ENCODE data around the gene RALGAPA2. TPM values are rescaled to one million over a fixed set of nuclear protein-coding genes. Genes with fewer than 3 reads are reported as not detected.

The RALGAPA2 gene
- total and polyA plus RNA-seq, 2 donors from 2014 or later = 5.9 to 66.7 TPM

GRCh38 chr20:20571068-20571780 lies 141.2 kb downstream of the RALGAPA2 start:
- no peak overlapping the region for H3K4me3 ChIP-seq (ENCODE audit: low read length in 3 of 3)
- no peaks in the 10 kb centered on the region for H3K4me1 ChIP-seq (ENCODE audit: control insufficient read depth in 2 of 3, insufficient read depth in 2 of 3, low read depth in 1 of 3, low read length in 3 of 3)
- no peak overlapping the region for H3K9ac ChIP-seq (ENCODE audit: low read length in 3 of 3)
- DNase-seq = no peak
- no peak for TF ChIP-seq CTCF (IDR thresholded peaks at IDR 0.05; ENCODE audit: borderline replicate concordance, extremely low read depth, insufficient read depth)
- no peak overlapping the region for H3K27ac ChIP-seq (ENCODE audit: low read depth in 2 of 2, low read length in 2 of 2)
- FAIRE-seq = no peak
- intact Hi-C loops (cut with DNase I) = no loop called here
- peaks cover 0 to 13% (median 6%) of the 10 kb centered on the region in 3 donors for H3K36me3 ChIP-seq (ENCODE audit: control insufficient read depth in 2 of 3, insufficient read depth in 3 of 3, low read length in 3 of 3)
- H3K27me3 ChIP-seq (ENCODE audit: control insufficient read depth, insufficient read depth, low read length) = no peaks in the 10 kb centered on the region
- H3K9me3 ChIP-seq (ENCODE audit: control insufficient read depth in 2 of 3, insufficient read depth in 1 of 3, low read length in 3 of 3) = no peaks in the 10 kb centered on the region

GRCh38 chr20:20568604-20569205 lies 143.7 kb downstream of the RALGAPA2 start:
- Histone ChIP-seq H3K27me3 (ENCODE audit: control insufficient read depth, insufficient read depth, low read length) (no peaks in the 10 kb centered on the region), H3K9me3 (ENCODE audit: control insufficient read depth in 2 of 3, insufficient read depth in 1 of 3, low read length in 3 of 3) (no peaks in the 10 kb centered on the region), H3K9ac (ENCODE audit: low read length in 3 of 3) (no peak overlapping the region), H3K27ac (ENCODE audit: low read depth in 2 of 2, low read length in 2 of 2) (no peak overlapping the region), H3K4me3 (ENCODE audit: low read length in 3 of 3) (no peak overlapping the region), H3K4me1 (ENCODE audit: control insufficient read depth in 2 of 3, insufficient read depth in 2 of 3, low read depth in 1 of 3, low read length in 3 of 3) (no peaks in the 10 kb centered on the region), H3K36me3 (ENCODE audit: control insufficient read depth in 2 of 3, insufficient read depth in 3 of 3, low read length in 3 of 3) (peaks cover 0 to 8% (median 3%) of the 10 kb centered on the region in 3 donors)
- FAIRE-seq (peak; percentile 96), DNase-seq (peak in 3 of 5 donors; percentile 19 to 62 (median 46))
- intact Hi-C loops (cut with DNase I) = no loop called here
- TF ChIP-seq CTCF (IDR thresholded peaks at IDR 0.05; ENCODE audit: borderline replicate concordance, extremely low read depth, insufficient read depth) = peak; percentile 53

- intact Hi-C loops (cut with DNase I) = no loop called here
Measured at GRCh38 chr20:20567712-20568111, 144.7 kb downstream of the RALGAPA2 start.

More at GRCh38 chr20:20567712-20568111, 144.7 kb downstream of the RALGAPA2 start:
- Histone ChIP-seq H3K36me3 (ENCODE audit: control insufficient read depth in 2 of 3, insufficient read depth in 3 of 3, low read length in 3 of 3) (peaks cover 0 to 8% (median 3%) of the 10 kb centered on the region in 3 donors), H3K9me3 (ENCODE audit: control insufficient read depth in 2 of 3, insufficient read depth in 1 of 3, low read length in 3 of 3) (no peaks in the 10 kb centered on the region), H3K4me3 (ENCODE audit: low read length in 3 of 3) (no peak overlapping the region), H3K9ac (ENCODE audit: low read length in 3 of 3) (no peak overlapping the region), H3K27ac (ENCODE audit: low read depth in 2 of 2, low read length in 2 of 2) (no peak overlapping the region), H3K4me1 (ENCODE audit: control insufficient read depth in 2 of 3, insufficient read depth in 2 of 3, low read depth in 1 of 3, low read length in 3 of 3) (no peaks in the 10 kb centered on the region), H3K27me3 (ENCODE audit: control insufficient read depth, insufficient read depth, low read length) (no peaks in the 10 kb centered on the region)
- no peak for TF ChIP-seq CTCF (IDR thresholded peaks at IDR 0.05; ENCODE audit: borderline replicate concordance, extremely low read depth, insufficient read depth)
- FAIRE-seq (no peak), DNase-seq (no peak)

All from kidney (tissue), 14 donors.